IMR-90 (cell line): ENCODE data around the gene GPR108. TPM values are rescaled to one million over a fixed set of nuclear protein-coding genes. Genes with fewer than 3 reads are reported as not detected.

Experiments used
- ATAC-seq: fragments of 200-7000 bp; cut with Tn5 transposase; 2 replicates; pipeline ENCODE4 v1.9.1; 2020; ENCODE audit warnings: low read depth, mild to moderate bottlenecking, moderate library complexity
- BruUV-seq: library from RNA; stranded (reverse); fragments of 400-500 nt; replicated peaks from 2 replicates; lab custom pipeline; 2021; lab: Mats Ljungman, UMichigan
- CTCF ChIA-PET: fragments of 300-600 bp; formaldehyde crosslinking; extraction: SDS; loops from one replicate; lab custom pipeline; 2021; ENCODE audit warnings: antibody characterized with exemption; lab: Yijun Ruan, JAX
- POLR2A ChIA-PET: fragments of 300-600 bp; sonication (Branson Sonifier 250); formaldehyde crosslinking; loops from one replicate; lab custom pipeline; 2022; ENCODE audit warnings: antibody characterized with exemption; ENCODE audit not compliant: unreplicated experiment; lab: Charles Lee
- DNase-seq: peaks from one replicate; pipeline ENCODE4 v3.0.0; 2013
- H2AFZ ChIP-seq: replicated peaks from 2 replicates; pipeline ENCODE3; 2013; ENCODE audit warnings: low read length, mild to moderate bottlenecking; ENCODE audit not compliant: poor library complexity
- H2AK5ac ChIP-seq: 2 replicates; pipeline ENCODE4 v1.6.1; 2013; ENCODE audit warnings: low read depth, low read length, inconsistent platforms
- H2AK9ac ChIP-seq: replicated peaks from 2 replicates; pipeline ENCODE3; 2013; ENCODE audit warnings: mild to moderate bottlenecking, low read depth, low read length, moderate library complexity; ENCODE audit not compliant: poor library complexity
- H2BK120ac ChIP-seq: 2 replicates; pipeline ENCODE4 v1.6.1; 2013; ENCODE audit warnings: low read depth, low read length, inconsistent platforms
- H2BK15ac ChIP-seq: 3 replicates; pipeline ENCODE4 v1.6.1; 2013; ENCODE audit warnings: low read depth, low read length, inconsistent platforms
- H2BK20ac ChIP-seq: 2 replicates; pipeline ENCODE4 v1.6.1; 2013; ENCODE audit warnings: low read depth, mild to moderate bottlenecking, inconsistent platforms, low read length, moderate library complexity
- H2BK5ac ChIP-seq: 2 replicates; pipeline ENCODE4 v1.6.1; 2013; ENCODE audit warnings: mild to moderate bottlenecking, low read depth, low read length, inconsistent platforms; ENCODE audit not compliant: poor library complexity, severe bottlenecking
- H3K14ac ChIP-seq: replicated peaks from 2 replicates; pipeline ENCODE4 v1.6.1; 2013; ENCODE audit warnings: low read depth, low read length, inconsistent platforms
- H3K18ac ChIP-seq: 2 replicates; pipeline ENCODE4 v1.6.1; 2013; ENCODE audit warnings: low read depth, low read length, control low read depth
- H3K23ac ChIP-seq: 2 replicates; pipeline ENCODE4 v1.6.1; 2013; ENCODE audit warnings: low read depth, low read length, inconsistent platforms
- H3K27ac ChIP-seq: 2 replicates; pipeline ENCODE4 v1.5.1; 2013; ENCODE audit warnings: mild to moderate bottlenecking, control low read depth, low read length; ENCODE audit not compliant: insufficient read depth
- H3K27me3 ChIP-seq: 2 replicates; pipeline ENCODE4 v1.6.1; 2013; ENCODE audit warnings: low read length; ENCODE audit not compliant: control insufficient read depth, insufficient read depth
- H3K36me3 ChIP-seq: 2 replicates; pipeline ENCODE4 v1.6.1; 2013; ENCODE audit warnings: low read length, mixed read lengths; ENCODE audit not compliant: control insufficient read depth, insufficient read depth
- H3K4ac ChIP-seq: 2 replicates; pipeline ENCODE4 v1.6.1; 2013; ENCODE audit warnings: low read depth, low read length, inconsistent platforms
- H3K4me1 ChIP-seq: 2 replicates; pipeline ENCODE4 v1.6.1; 2013; ENCODE audit warnings: low read length, mixed read lengths; ENCODE audit not compliant: control insufficient read depth, insufficient read depth
- H3K4me2 ChIP-seq: 2 replicates; pipeline ENCODE4 v1.6.1; 2013; ENCODE audit warnings: low read depth, mild to moderate bottlenecking, control low read depth, low read length, moderate library complexity
- H3K4me3 ChIP-seq: 2 replicates; pipeline ENCODE4 v1.5.1; 2013; ENCODE audit warnings: low read depth, mild to moderate bottlenecking, control low read depth, low read length, moderate library complexity; ENCODE audit not compliant: insufficient read depth
- H3K56ac ChIP-seq: 2 replicates; pipeline ENCODE4 v1.6.1; 2013; ENCODE audit warnings: low read length, inconsistent platforms; ENCODE audit not compliant: insufficient read depth; ENCODE audit errors: extremely low read depth
- H3K79me1 ChIP-seq, 2 experiments: 2 replicates each; pipeline ENCODE4 v1.6.1; 2013; ENCODE audit warnings: low read length in 2 of 2, inconsistent platforms in 1 of 2, low read depth in 1 of 2
- H3K9ac ChIP-seq: 2 replicates; pipeline ENCODE4 v1.6.1; 2013; ENCODE audit warnings: low read depth, low read length, control low read depth
- H3K9me1 ChIP-seq: 2 replicates; pipeline ENCODE4 v1.6.1; 2013; ENCODE audit warnings: low read length, inconsistent platforms; ENCODE audit not compliant: insufficient read depth
- H3K9me3 ChIP-seq: 2 replicates; pipeline ENCODE4 v1.6.1; 2013; ENCODE audit warnings: low read length; ENCODE audit not compliant: control insufficient read depth, insufficient read depth
- H4K20me1 ChIP-seq: 2 replicates; pipeline ENCODE4 v1.6.1; 2013; ENCODE audit warnings: low read length, inconsistent platforms; ENCODE audit not compliant: insufficient read depth
- H4K5ac ChIP-seq: 2 replicates; pipeline ENCODE4 v1.6.1; 2013; ENCODE audit warnings: mild to moderate bottlenecking, low read depth, low read length, control low read depth
- H4K8ac ChIP-seq, 2 experiments: 2 replicates each; pipeline ENCODE4 v1.6.1; 2013; ENCODE audit warnings: low read depth in 2 of 2, low read length in 2 of 2, control low read depth in 1 of 2, inconsistent platforms in 1 of 2
- H4K91ac ChIP-seq: 2 replicates; pipeline ENCODE4 v1.6.1; 2013; ENCODE audit warnings: low read depth, low read length, inconsistent platforms; ENCODE audit not compliant: insufficient read depth
- CHD1 ChIP-seq: IDR thresholded peaks from 2 replicates; pipeline ENCODE4 v1.6.1; 2012; ENCODE audit warnings: low read depth, low read length, improper control_type of control experiment
- MAZ ChIP-seq: IDR thresholded peaks from 2 replicates; pipeline ENCODE4 v1.6.1; 2012; ENCODE audit warnings: low read depth, mild to moderate bottlenecking, low read length, improper control_type of control experiment, moderate library complexity, borderline replicate concordance
- WGBS, 2 experiments: methylation state at CpG; one replicate each; pipeline versions ENCODE4 v1.1.5 to v1.1.7; 2013; ENCODE audit warnings: missing lambda C conversion rate in 2 of 2; ENCODE audit not compliant: insufficient read length in 1 of 2; ENCODE audit errors: extremely low coverage in 2 of 2; 5-methylcytosine and 5-hydroxymethylcytosine counted together
- dilution Hi-C: fragments of 300-500 bp; cut with HindIII; formaldehyde crosslinking; loops from one replicate; pipeline ENCODE4 v1.14.3; 2018; ENCODE audit warnings: low sequenced_read_pairs; ENCODE audit not compliant: unreplicated experiment
- in situ Hi-C: fragments of 300-500 bp; cut with MboI; formaldehyde crosslinking; loops from 3 replicates; pipeline ENCODE4 v1.14.3; 2019; ENCODE audit warnings: low sequenced_read_pairs, inconsistent platforms, mixed read lengths
- intact Hi-C: fragments of 100-400 bp; cut with micrococcal nuclease; formaldehyde crosslinking; loops from 2 replicates; pipeline ENCODE4 v1.10.0; 2022
- polyA plus RNA-seq, 3 experiments: library from polyadenylated mRNA; depleted of rRNA; stranded (reverse); fragments of >200 nt; gene quantifications; 2 replicates each; pipeline ENCODE4 v1.2.3, GENCODE V29; 2012; ENCODE audit warnings: low replicate concordance in 1 of 3
- total RNA-seq: library from RNA; depleted of rRNA; stranded (reverse); fragments of >200 nt; gene quantifications from 2 replicates; pipeline ENCODE4 v1.2.3, GENCODE V29; 2012
- TF ChIP-seq, protein P1 (sequence below): fragments of 150-350 bp; IDR thresholded peaks from 2 replicates; pipeline ENCODE4 v1.6.1; 2016; ENCODE audit warnings: low read depth, mild to moderate bottlenecking, low read length, moderate library complexity, borderline replicate concordance

GPR108 gene
- total and polyA plus RNA-seq, 2 of the 4 experiments (the other 2 are of a cell fraction) = 28.0 to 38.9 TPM

DNA sequence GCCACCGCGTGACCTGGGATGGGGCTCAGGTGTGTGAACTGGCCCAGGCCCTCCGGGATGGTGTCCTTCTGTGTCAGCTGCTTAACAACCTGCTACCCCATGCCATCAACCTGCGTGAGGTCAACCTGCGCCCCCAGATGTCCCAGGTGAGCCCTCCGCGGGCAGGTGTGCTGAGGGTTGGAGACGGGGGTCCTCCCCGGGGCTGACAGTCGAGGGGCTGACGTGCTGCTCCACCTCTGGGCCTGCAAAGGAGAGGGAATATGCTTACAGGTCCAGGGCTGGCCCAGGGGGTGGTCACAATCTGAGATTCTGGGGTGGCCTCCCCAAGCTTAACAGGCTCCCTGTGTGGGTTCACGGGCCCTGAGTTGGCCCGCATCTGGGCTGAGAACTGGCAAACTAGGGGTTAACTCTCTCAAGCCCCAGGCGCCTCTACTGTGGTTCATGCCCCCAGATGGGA is 35.5 kb upstream of the GPR108 start:
- intact Hi-C loops (no loop called here), dilution Hi-C loops (no loop called here), in situ Hi-C loops (no loop called here)
- Histone ChIP-seq H3K9me3 (no peaks in the 10 kb centered on the region), H3K4me3 (no peak overlapping the region), H3K9me1 (no peaks in the 10 kb centered on the region), H3K9ac (no peak overlapping the region), H3K18ac (no peak overlapping the region), H3K27me3 (no peaks in the 10 kb centered on the region), H2BK120ac (no peak overlapping the region), H3K4me2 (no peak overlapping the region), H4K5ac (no peak overlapping the region), H2AK9ac (no peak overlapping the region), H4K91ac (no peak overlapping the region), H2AK5ac (no peak overlapping the region), H4K8ac (no peak overlapping the region), H2AFZ (no peak overlapping the region), H4K20me1 (no peaks in the 10 kb centered on the region), H3K4me1 (no peaks in the 10 kb centered on the region), H3K56ac (no peak overlapping the region), H3K4ac (no peak overlapping the region), H2BK5ac (no peak overlapping the region), H3K23ac (no peak overlapping the region), H3K79me1 (no peaks in the 10 kb centered on the region), H2BK20ac (no peak overlapping the region), H3K36me3 (no peaks in the 10 kb centered on the region), H3K27ac (no peak overlapping the region), H2BK15ac (no peak overlapping the region), H3K14ac (no peak overlapping the region)
- ATAC-seq (no peak), DNase-seq (no peak)
- ChIA-PET POLR2A (no interaction called here), CTCF (no interaction called here)
- BruUV-seq = no TSS peak
- 65% methylated on average over 4 of the region's 14 CpGs; no CpG with 5 or more reads in 1 of the 2 experiments for WGBS, 2 experiments
- TF ChIP-seq CHD1 (no peak), MAZ (no peak)
- TF ChIP-seq, protein P1, sequence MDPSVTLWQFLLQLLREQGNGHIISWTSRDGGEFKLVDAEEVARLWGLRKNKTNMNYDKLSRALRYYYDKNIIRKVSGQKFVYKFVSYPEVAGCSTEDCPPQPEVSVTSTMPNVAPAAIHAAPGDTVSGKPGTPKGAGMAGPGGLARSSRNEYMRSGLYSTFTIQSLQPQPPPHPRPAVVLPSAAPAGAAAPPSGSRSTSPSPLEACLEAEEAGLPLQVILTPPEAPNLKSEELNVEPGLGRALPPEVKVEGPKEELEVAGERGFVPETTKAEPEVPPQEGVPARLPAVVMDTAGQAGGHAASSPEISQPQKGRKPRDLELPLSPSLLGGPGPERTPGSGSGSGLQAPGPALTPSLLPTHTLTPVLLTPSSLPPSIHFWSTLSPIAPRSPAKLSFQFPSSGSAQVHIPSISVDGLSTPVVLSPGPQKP = no peak
